ENCODE results near the gene MEF2C.

Gene MEF2C

GRCh38 chr5:88881571-88881971, 1.4 kb downstream of the MEF2C start:
- H3K27me3 ChIP-seq (ENCODE audit: control insufficient read depth in 5 of 5, insufficient read depth in 4 of 5, low read length in 5 of 5) = no peaks in the 10 kb centered on the region
- peak overlapping the region; percentile 85 for H3K27ac ChIP-seq (ENCODE audit: low read depth, low read length)
- H3K9ac ChIP-seq (ENCODE audit: low read length in 5 of 5) = peak overlapping the region in 4 of 5 donors; percentile 76 to 92 (median 86)
- no peaks in the 10 kb centered on the region for H3K9me3 ChIP-seq (ENCODE audit: control insufficient read depth in 5 of 5, low read length in 5 of 5)
- H3K4me1 ChIP-seq (ENCODE audit: control insufficient read depth in 5 of 5, insufficient read depth in 5 of 5, low read length in 5 of 5) = peaks cover 0 to 40% (median 27%) of the 10 kb centered on the region in 5 donors
- H3K36me3 ChIP-seq (ENCODE audit: control insufficient read depth in 5 of 5, insufficient read depth in 5 of 5, low read length in 5 of 5) = no peaks in the 10 kb centered on the region
- peak overlapping the region; percentile 83 to 97 (median 87) for H3K4me3 ChIP-seq (ENCODE audit: low read depth in 1 of 5, low read length in 5 of 5)

- peak overlapping the region; percentile 32 to 70 (median 46) for H3K9ac ChIP-seq (ENCODE audit: low read length in 5 of 5)
- H3K4me1 ChIP-seq (ENCODE audit: control insufficient read depth in 5 of 5, insufficient read depth in 5 of 5, low read length in 5 of 5) = peaks cover 0 to 49% (median 32%) of the 10 kb centered on the region in 5 donors
- H3K27ac ChIP-seq (ENCODE audit: low read depth, low read length) = peak overlapping the region; percentile 85
- no peaks in the 10 kb centered on the region for H3K27me3 ChIP-seq (ENCODE audit: control insufficient read depth in 5 of 5, insufficient read depth in 4 of 5, low read length in 5 of 5)
- H3K9me3 ChIP-seq (ENCODE audit: control insufficient read depth in 5 of 5, low read length in 5 of 5) = no peaks in the 10 kb centered on the region
- H3K4me3 ChIP-seq (ENCODE audit: low read depth in 1 of 5, low read length in 5 of 5) = peak overlapping the region; percentile 44 to 93 (median 87)
- no peaks in the 10 kb centered on the region for H3K36me3 ChIP-seq (ENCODE audit: control insufficient read depth in 5 of 5, insufficient read depth in 5 of 5, low read length in 5 of 5)
Observed at GRCh38 chr5:88880201-88880600, 2.8 kb downstream of the MEF2C start.

GRCh38 chr5:88879724-88880123, 3.3 kb downstream of the MEF2C start:
- peak overlapping the region in 4 of 5 donors; percentile 41 to 70 (median 49) for H3K9ac ChIP-seq (ENCODE audit: low read length in 5 of 5)

GRCh38 chr5:88878976-88879375, 4.0 kb downstream of the MEF2C start:
- Histone ChIP-seq H3K9ac (ENCODE audit: low read length in 5 of 5) (no peak overlapping the region), H3K4me1 (ENCODE audit: control insufficient read depth in 5 of 5, insufficient read depth in 5 of 5, low read length in 5 of 5) (peaks cover 0 to 43% (median 21%) of the 10 kb centered on the region in 5 donors), H3K36me3 (ENCODE audit: control insufficient read depth in 5 of 5, insufficient read depth in 5 of 5, low read length in 5 of 5) (no peaks in the 10 kb centered on the region), H3K4me3 (ENCODE audit: low read depth in 1 of 5, low read length in 5 of 5) (peak overlapping the region in 2 of 5 donors; percentile 33 to 87), H3K27me3 (ENCODE audit: control insufficient read depth in 5 of 5, insufficient read depth in 4 of 5, low read length in 5 of 5) (no peaks in the 10 kb centered on the region), H3K9me3 (ENCODE audit: control insufficient read depth in 5 of 5, low read length in 5 of 5) (no peaks in the 10 kb centered on the region), H3K27ac (ENCODE audit: low read depth, low read length) (peak overlapping the region; percentile 53)

More at GRCh38 chr5:88879724-88880123, 3.3 kb downstream of the MEF2C start:
- Histone ChIP-seq H3K4me3 (ENCODE audit: low read depth in 1 of 5, low read length in 5 of 5) (peak overlapping the region; percentile 44 to 93 (median 87)), H3K27ac (ENCODE audit: low read depth, low read length) (peak overlapping the region; percentile 85), H3K36me3 (ENCODE audit: control insufficient read depth in 5 of 5, insufficient read depth in 5 of 5, low read length in 5 of 5) (no peaks in the 10 kb centered on the region), H3K27me3 (ENCODE audit: control insufficient read depth in 5 of 5, insufficient read depth in 4 of 5, low read length in 5 of 5) (no peaks in the 10 kb centered on the region), H3K4me1 (ENCODE audit: control insufficient read depth in 5 of 5, insufficient read depth in 5 of 5, low read length in 5 of 5) (peaks cover 0 to 48% (median 28%) of the 10 kb centered on the region in 5 donors), H3K9me3 (ENCODE audit: control insufficient read depth in 5 of 5, low read length in 5 of 5) (no peaks in the 10 kb centered on the region)

GRCh38 chr5:88877826-88878225, 5.2 kb downstream of the MEF2C start:
- Histone ChIP-seq H3K9ac (ENCODE audit: low read length in 5 of 5) (no peak overlapping the region), H3K4me1 (ENCODE audit: control insufficient read depth in 5 of 5, insufficient read depth in 5 of 5, low read length in 5 of 5) (peaks cover 0 to 46% (median 18%) of the 10 kb centered on the region in 5 donors), H3K27ac (ENCODE audit: low read depth, low read length) (peak overlapping the region; percentile 53), H3K4me3 (ENCODE audit: low read depth in 1 of 5, low read length in 5 of 5) (peak overlapping the region in 3 of 5 donors; percentile 7 to 50 (median 34)), H3K36me3 (ENCODE audit: control insufficient read depth in 5 of 5, insufficient read depth in 5 of 5, low read length in 5 of 5) (no peaks in the 10 kb centered on the region), H3K9me3 (ENCODE audit: control insufficient read depth in 5 of 5, low read length in 5 of 5) (no peaks in the 10 kb centered on the region), H3K27me3 (ENCODE audit: control insufficient read depth in 5 of 5, insufficient read depth in 4 of 5, low read length in 5 of 5) (no peaks in the 10 kb centered on the region)

GRCh38 chr5:88876714-88877113, 6.3 kb downstream of the MEF2C start:
- H3K4me3 ChIP-seq (ENCODE audit: low read depth in 1 of 5, low read length in 5 of 5) = no peak overlapping the region
- no peaks in the 10 kb centered on the region for H3K27me3 ChIP-seq (ENCODE audit: control insufficient read depth in 5 of 5, insufficient read depth in 4 of 5, low read length in 5 of 5)
- no peaks in the 10 kb centered on the region for H3K9me3 ChIP-seq (ENCODE audit: control insufficient read depth in 5 of 5, low read length in 5 of 5)
- H3K4me1 ChIP-seq (ENCODE audit: control insufficient read depth in 5 of 5, insufficient read depth in 5 of 5, low read length in 5 of 5) = peaks cover 0 to 47% (median 13%) of the 10 kb centered on the region in 5 donors
- H3K27ac ChIP-seq (ENCODE audit: low read depth, low read length) = peak overlapping the region; percentile 53
- H3K9ac ChIP-seq (ENCODE audit: low read length in 5 of 5) = peak overlapping the region in 1 of 5 donors; percentile 24
- no peaks in the 10 kb centered on the region for H3K36me3 ChIP-seq (ENCODE audit: control insufficient read depth in 5 of 5, insufficient read depth in 5 of 5, low read length in 5 of 5)

GRCh38 chr5:88875341-88876234, 7.4 kb downstream of the MEF2C start:
- H3K4me1 ChIP-seq (ENCODE audit: control insufficient read depth in 5 of 5, insufficient read depth in 5 of 5, low read length in 5 of 5) = peaks cover 0 to 47% (median 13%) of the 10 kb centered on the region in 5 donors
- H3K27me3 ChIP-seq (ENCODE audit: control insufficient read depth in 5 of 5, insufficient read depth in 4 of 5, low read length in 5 of 5) = no peaks in the 10 kb centered on the region
- H3K9ac ChIP-seq (ENCODE audit: low read length in 5 of 5) = peak overlapping the region in 2 of 5 donors; percentile 11 to 51
- no peaks in the 10 kb centered on the region for H3K9me3 ChIP-seq (ENCODE audit: control insufficient read depth in 5 of 5, low read length in 5 of 5)
- peak overlapping the region; percentile 37 for H3K27ac ChIP-seq (ENCODE audit: low read depth, low read length)
- H3K4me3 ChIP-seq (ENCODE audit: low read depth in 1 of 5, low read length in 5 of 5) = peak overlapping the region in 3 of 5 donors; percentile 20 to 43 (median 30)
- H3K36me3 ChIP-seq (ENCODE audit: control insufficient read depth in 5 of 5, insufficient read depth in 5 of 5, low read length in 5 of 5) = no peaks in the 10 kb centered on the region

- Histone ChIP-seq H3K4me3 (ENCODE audit: low read depth in 1 of 5, low read length in 5 of 5) (peak overlapping the region in 3 of 5 donors; percentile 1 to 29 (median 3)), H3K27ac (ENCODE audit: low read depth, low read length) (peak overlapping the region; percentile 8), H3K9me3 (ENCODE audit: control insufficient read depth in 5 of 5, low read length in 5 of 5) (no peaks in the 10 kb centered on the region), H3K9ac (ENCODE audit: low read length in 5 of 5) (peak overlapping the region in 2 of 5 donors; percentile 7 to 14), H3K36me3 (ENCODE audit: control insufficient read depth in 5 of 5, insufficient read depth in 5 of 5, low read length in 5 of 5) (no peaks in the 10 kb centered on the region), H3K27me3 (ENCODE audit: control insufficient read depth in 5 of 5, insufficient read depth in 4 of 5, low read length in 5 of 5) (no peaks in the 10 kb centered on the region), H3K4me1 (ENCODE audit: control insufficient read depth in 5 of 5, insufficient read depth in 5 of 5, low read length in 5 of 5) (peaks cover 0 to 41% (median 3%) of the 10 kb centered on the region in 5 donors)
Observed at GRCh38 chr5:88873447-88873846, 9.5 kb downstream of the MEF2C start.

- Histone ChIP-seq H3K9me3 (ENCODE audit: control insufficient read depth in 5 of 5, low read length in 5 of 5) (no peaks in the 10 kb centered on the region), H3K27ac (ENCODE audit: low read depth, low read length) (peak overlapping the region; percentile 8), H3K9ac (ENCODE audit: low read length in 5 of 5) (peak overlapping the region in 2 of 5 donors; percentile 7 to 14), H3K4me1 (ENCODE audit: control insufficient read depth in 5 of 5, insufficient read depth in 5 of 5, low read length in 5 of 5) (peaks cover 0 to 37% (median 3%) of the 10 kb centered on the region in 5 donors), H3K36me3 (ENCODE audit: control insufficient read depth in 5 of 5, insufficient read depth in 5 of 5, low read length in 5 of 5) (no peaks in the 10 kb centered on the region), H3K27me3 (ENCODE audit: control insufficient read depth in 5 of 5, insufficient read depth in 4 of 5, low read length in 5 of 5) (no peaks in the 10 kb centered on the region), H3K4me3 (ENCODE audit: low read depth in 1 of 5, low read length in 5 of 5) (peak overlapping the region in 3 of 5 donors; percentile 1 to 29 (median 3))
Observed at GRCh38 chr5:88872971-88873370, 10.0 kb downstream of the MEF2C start.

GRCh38 chr5:88870285-88870684, 12.7 kb downstream of the MEF2C start:
- no peak overlapping the region for H3K9ac ChIP-seq (ENCODE audit: low read length in 5 of 5)
- no peaks in the 10 kb centered on the region for H3K27me3 ChIP-seq (ENCODE audit: control insufficient read depth in 5 of 5, insufficient read depth in 4 of 5, low read length in 5 of 5)
- H3K36me3 ChIP-seq (ENCODE audit: control insufficient read depth in 5 of 5, insufficient read depth in 5 of 5, low read length in 5 of 5) = no peaks in the 10 kb centered on the region
- peaks cover 0 to 13% (median 0%) of the 10 kb centered on the region in 5 donors for H3K4me1 ChIP-seq (ENCODE audit: control insufficient read depth in 5 of 5, insufficient read depth in 5 of 5, low read length in 5 of 5)
- H3K9me3 ChIP-seq (ENCODE audit: control insufficient read depth in 5 of 5, low read length in 5 of 5) = no peaks in the 10 kb centered on the region
- no peak overlapping the region for H3K4me3 ChIP-seq (ENCODE audit: low read depth in 1 of 5, low read length in 5 of 5)
- H3K27ac ChIP-seq (ENCODE audit: low read depth, low read length) = no peak overlapping the region
